Brain microvascular endothelial cell (primary cell): ENCODE data around the gene PGAP3.
A peak's percentile ranks its signal among the peaks of the same experiment; 100 is the strongest.

Experiments used
- DNase-seq: peaks from one replicate; pipeline ENCODE4 v3.0.0-alpha.2; 2020
- H3K27ac ChIP-seq: fragments of 250-450 bp; sonication (Bioruptor Pico); 2 replicates; pipeline ENCODE4 v1.5.1; 2020; ENCODE audit warnings: mild to moderate bottlenecking, moderate library complexity
- H3K27me3 ChIP-seq: fragments of 250-450 bp; sonication (Bioruptor Pico); replicated peaks from 2 replicates; pipeline ENCODE4 v1.5.1; 2020; ENCODE audit warnings: mild to moderate bottlenecking
- H3K36me3 ChIP-seq: fragments of 250-450 bp; sonication (Bioruptor Pico); replicated peaks from 2 replicates; pipeline ENCODE4 v1.5.1; 2020; ENCODE audit warnings: mild to moderate bottlenecking
- H3K4me3 ChIP-seq: 2 replicates; pipeline ENCODE4 v1.5.1; 2011; ENCODE audit warnings: low read depth, mild to moderate bottlenecking, control low read depth, low read length, moderate library complexity
- in situ Hi-C: cut with HindIII; loops from 2 replicates; pipeline ENCODE4 v1.10.0; 2017; ENCODE audit warnings: low sequenced_read_pairs, low pct_ligation_motif_present
- TF ChIP-seq, protein P1 (sequence below): IDR thresholded peaks from 2 replicates; pipeline ENCODE4 v1.5.1; 2011; ENCODE audit warnings: low read depth, mild to moderate bottlenecking, moderate library complexity, low read length, control low read depth, inconsistent platforms; ENCODE audit errors: missing control alignments

PGAP3 gene, protein sequence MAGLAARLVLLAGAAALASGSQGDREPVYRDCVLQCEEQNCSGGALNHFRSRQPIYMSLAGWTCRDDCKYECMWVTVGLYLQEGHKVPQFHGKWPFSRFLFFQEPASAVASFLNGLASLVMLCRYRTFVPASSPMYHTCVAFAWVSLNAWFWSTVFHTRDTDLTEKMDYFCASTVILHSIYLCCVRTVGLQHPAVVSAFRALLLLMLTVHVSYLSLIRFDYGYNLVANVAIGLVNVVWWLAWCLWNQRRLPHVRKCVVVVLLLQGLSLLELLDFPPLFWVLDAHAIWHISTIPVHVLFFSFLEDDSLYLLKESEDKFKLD

DNA sequence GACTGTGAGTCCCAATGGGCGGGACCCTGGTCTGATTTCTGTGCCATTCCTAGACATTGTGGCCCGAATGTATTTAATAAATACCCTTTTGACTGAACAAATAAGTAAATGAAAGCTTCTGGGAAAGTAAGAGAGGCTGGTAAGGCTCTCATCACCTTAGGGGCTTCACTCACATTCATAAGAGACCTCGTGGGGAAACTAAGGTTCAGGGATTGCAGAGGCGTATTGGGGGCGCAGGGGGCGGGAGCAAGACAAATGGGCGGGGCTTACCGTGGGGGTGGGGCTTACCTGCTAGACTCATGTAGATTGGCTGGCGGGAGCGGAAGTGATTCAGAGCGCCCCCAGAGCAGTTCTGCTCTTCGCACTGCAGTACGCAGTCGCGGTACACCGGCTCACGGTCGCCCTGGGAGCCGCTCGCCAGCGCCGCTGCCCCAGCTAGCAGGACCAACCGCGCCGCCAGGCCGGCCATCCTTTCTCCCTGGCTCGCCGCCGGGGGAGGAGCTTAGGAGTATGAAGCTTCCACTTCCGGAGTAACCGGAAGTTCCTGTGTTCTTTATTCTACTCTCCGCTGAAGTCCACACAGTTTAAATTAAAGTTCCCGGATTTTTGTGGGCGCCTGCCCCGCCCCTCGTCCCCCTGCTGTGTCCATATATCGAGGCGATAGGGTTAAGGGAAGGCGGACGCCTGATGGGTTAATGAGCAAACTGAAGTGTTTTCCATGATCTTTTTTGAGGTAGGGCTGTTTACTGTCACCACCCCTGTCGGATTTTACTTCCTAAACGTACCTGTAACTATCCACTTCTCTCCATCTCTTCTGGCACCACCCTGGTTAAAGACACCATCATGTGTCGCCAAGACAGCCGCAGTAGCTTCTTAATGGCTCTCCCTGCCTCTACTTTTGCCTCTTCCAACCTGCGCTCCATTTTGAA, at the start of gene PGAP3:
Gene PGAP3, minus strand, starts transcription at position 512 of the 929 bp plus-strand sequence. Its CDS starts 43 bp downstream, at position 469.
- peak; percentile 90 for DNase-seq
- in situ Hi-C loops, result no loop called here
- H3K27me3 ChIP-seq, result no peaks in the 10 kb centered on the region

DNA sequence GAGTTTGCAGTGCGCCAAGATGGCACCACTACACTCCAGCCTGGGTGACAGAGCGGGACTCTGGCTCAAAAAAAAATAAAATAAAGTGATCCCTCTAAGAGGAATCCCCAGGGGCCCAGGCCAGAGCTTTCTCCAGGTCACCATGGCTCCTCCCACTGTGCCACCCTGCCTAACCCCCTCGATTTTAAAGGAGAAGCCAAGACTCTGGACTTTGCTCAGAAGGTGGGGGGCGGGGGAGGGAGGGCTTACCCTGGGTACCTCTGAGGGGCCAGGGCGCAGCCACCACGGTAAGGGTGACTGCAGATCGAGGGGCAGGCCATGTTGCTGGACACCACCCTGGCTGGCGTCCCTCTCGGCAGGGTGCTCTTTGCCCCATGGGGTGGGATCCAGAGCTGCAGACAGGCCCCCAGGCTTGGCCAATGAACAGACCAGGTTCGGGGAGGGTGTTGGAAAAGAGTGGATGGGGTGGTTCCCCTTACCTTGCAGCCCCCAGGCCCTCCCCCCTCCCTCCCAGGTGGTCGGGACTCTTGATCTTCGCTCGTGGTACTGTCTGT, 49.4 kb upstream of the PGAP3 start:
- no peak overlapping the region for H3K4me3 ChIP-seq
- no peaks in the 10 kb centered on the region for H3K36me3 ChIP-seq

More for the DNA sequence above, at the start of gene PGAP3:
- H3K36me3 ChIP-seq, result no peaks in the 10 kb centered on the region
- H3K4me3 ChIP-seq, result peak within 1 kb of the TSS; percentile 61
- peak within 1 kb of the TSS; percentile 58 for H3K27ac ChIP-seq
- TF ChIP-seq, protein P1, sequence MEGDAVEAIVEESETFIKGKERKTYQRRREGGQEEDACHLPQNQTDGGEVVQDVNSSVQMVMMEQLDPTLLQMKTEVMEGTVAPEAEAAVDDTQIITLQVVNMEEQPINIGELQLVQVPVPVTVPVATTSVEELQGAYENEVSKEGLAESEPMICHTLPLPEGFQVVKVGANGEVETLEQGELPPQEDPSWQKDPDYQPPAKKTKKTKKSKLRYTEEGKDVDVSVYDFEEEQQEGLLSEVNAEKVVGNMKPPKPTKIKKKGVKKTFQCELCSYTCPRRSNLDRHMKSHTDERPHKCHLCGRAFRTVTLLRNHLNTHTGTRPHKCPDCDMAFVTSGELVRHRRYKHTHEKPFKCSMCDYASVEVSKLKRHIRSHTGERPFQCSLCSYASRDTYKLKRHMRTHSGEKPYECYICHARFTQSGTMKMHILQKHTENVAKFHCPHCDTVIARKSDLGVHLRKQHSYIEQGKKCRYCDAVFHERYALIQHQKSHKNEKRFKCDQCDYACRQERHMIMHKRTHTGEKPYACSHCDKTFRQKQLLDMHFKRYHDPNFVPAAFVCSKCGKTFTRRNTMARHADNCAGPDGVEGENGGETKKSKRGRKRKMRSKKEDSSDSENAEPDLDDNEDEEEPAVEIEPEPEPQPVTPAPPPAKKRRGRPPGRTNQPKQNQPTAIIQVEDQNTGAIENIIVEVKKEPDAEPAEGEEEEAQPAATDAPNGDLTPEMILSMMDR, result peak; percentile 3

DNA sequence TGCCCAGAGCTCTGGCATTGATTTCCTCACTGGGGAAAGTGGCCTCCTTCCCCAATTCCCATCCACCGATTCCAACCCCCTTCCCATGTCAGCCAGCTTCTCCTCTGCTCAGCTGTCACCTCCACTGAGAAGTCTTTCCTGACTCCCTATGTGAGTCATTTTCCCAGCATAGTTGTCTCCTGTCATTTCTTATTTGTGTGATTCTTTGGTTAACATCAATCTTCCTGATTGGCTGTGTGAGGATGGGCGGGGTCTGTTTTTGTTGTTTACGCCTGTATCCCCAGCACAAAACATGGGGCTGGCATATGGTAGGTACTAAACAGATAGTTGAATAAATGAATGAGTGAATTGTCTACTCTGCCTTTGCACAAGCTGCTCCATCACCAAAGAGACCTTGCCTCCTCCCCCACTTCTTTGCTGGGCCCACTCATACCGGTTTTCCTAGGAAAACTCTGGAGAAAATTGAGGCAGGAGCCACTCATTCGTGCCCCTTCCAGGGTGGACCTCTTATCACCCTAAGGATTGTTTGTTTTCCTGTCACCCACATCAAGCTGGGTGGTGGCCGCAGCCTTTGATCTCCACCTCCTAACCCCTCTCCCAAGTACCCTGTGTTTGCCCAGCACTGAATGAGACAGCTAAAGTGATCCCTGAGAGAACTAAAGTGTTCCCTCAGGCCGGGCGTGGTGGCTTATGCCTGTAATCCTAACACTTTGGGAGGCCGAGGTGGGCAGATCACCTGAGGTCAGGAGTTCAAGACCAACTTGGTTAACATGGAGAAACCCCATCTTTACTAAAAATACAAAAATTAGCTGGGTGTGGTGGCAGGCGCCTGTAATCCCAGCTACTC, 48.7 kb upstream of the PGAP3 start:
- Histone ChIP-seq H3K27me3 (no peaks in the 10 kb centered on the region), H3K4me3 (no peak overlapping the region), H3K27ac (no peak overlapping the region), H3K36me3 (no peaks in the 10 kb centered on the region)
- in situ Hi-C loops, result no loop called here
- no peak for DNase-seq
- TF ChIP-seq, protein P1, result no peak

More for the DNA sequence above, 49.4 kb upstream of the PGAP3 start:
- H3K27me3 ChIP-seq, result no peaks in the 10 kb centered on the region
- no peak for DNase-seq
- H3K27ac ChIP-seq, result no peak overlapping the region
- in situ Hi-C loops, result no loop called here
- TF ChIP-seq, protein P1, result no peak

DNA sequence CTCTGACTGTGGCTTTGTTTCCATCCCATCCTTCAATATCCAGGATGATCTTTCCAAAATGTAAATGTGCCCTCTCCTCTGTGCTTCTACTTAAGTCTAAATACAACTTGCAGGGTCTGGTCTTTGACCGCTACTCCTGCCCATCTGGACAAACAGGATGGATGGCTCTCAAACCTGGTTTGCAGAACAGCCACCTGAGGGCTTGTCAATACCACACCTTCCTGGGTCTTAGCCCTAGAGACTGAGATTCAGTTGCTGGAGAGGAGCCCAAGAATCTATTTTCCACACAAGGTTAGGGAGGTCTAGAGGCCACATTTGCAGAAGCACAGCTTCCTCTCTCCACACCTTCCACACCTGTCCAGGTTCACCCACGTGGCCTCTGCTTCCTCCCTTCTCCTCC, 48.0 kb upstream of the PGAP3 start:
- no peak overlapping the region for H3K4me3 ChIP-seq
- no peaks in the 10 kb centered on the region for H3K36me3 ChIP-seq
- in situ Hi-C loops, result no loop called here
- TF ChIP-seq, protein P1, result no peak
- DNase-seq, result no peak
- no peak overlapping the region for H3K27ac ChIP-seq
- H3K27me3 ChIP-seq, result no peaks in the 10 kb centered on the region

DNA sequence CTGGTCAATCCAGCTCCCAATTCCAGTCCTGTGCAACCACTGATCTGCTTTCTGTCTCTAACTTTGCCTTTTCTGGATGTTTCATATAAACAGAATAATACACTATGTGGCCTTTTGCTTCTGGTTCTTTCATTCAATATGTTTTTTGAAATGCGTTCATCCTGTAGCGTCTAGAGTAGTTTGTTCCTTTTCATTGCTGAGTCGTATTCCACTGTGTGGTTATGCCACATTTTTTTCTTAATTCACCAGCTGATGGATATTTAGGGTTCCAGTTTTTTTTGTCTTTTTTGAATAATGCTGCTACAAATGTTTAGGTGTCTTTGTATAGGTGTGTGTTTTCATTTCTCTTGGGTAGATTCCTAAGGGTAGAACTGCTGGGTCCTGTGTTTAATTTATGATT, 44.7 kb upstream of the PGAP3 start:
- DNase-seq, result no peak
- H3K36me3 ChIP-seq, result peaks cover 9% of the 10 kb centered on the region
- in situ Hi-C loops, result no loop called here
- H3K4me3 ChIP-seq, result no peak overlapping the region
- TF ChIP-seq, protein P1, result no peak
- no peak overlapping the region for H3K27ac ChIP-seq
- no peaks in the 10 kb centered on the region for H3K27me3 ChIP-seq
